Left lung (tissue), 10 donors: ENCODE results near the gene FAAP20. TPM values are rescaled to one million over a fixed set of nuclear protein-coding genes. Genes with fewer than 3 reads are reported as not detected.

ENCODE experiments used
- ATAC-seq: fragments of 200-7000 bp; cut with Tn5 transposase; one replicate; pipeline ENCODE4 v1.9.1; 2020; ENCODE audit warnings: moderate library complexity
- DNase-seq, 4 donors: peaks; one replicate each; pipeline ENCODE4 v3.0.0-alpha.2; 2013 to 2020
- H3K27ac ChIP-seq, 2 donors: fragments of 200-600 bp; sonication (generic) in 1 of 2; one replicate each; pipeline versions ENCODE4 v1.5.0 to v1.8.0; 2020 to 2021
- H3K27me3 ChIP-seq, 2 donors: fragments of 200-600 bp; sonication (generic) in 1 of 2; one replicate each; pipeline versions ENCODE4 v1.5.0 to v1.8.0; 2020 to 2021
- H3K36me3 ChIP-seq, 2 donors: fragments of 200-600 bp; sonication (generic) in 1 of 2; one replicate each; pipeline versions ENCODE4 v1.5.0 to v1.8.0; 2020 to 2021
- H3K4me1 ChIP-seq, 2 donors: fragments of 200-600 bp; one replicate each; pipeline ENCODE4 v1.8.0; 2021
- H3K4me3 ChIP-seq, 2 donors: fragments of 200-600 bp; sonication (generic) in 1 of 2; one replicate each; pipeline versions ENCODE4 v1.5.0 to v1.8.0; 2020 to 2021; ENCODE audit warnings: mild to moderate bottlenecking in 1 of 2
- H3K9me3 ChIP-seq, 2 donors: fragments of 200-600 bp; sonication (generic) in 1 of 2; one replicate each; pipeline versions ENCODE4 v1.5.0 to v1.8.0; 2020 to 2021
- CTCF ChIP-seq, 2 donors: fragments of 200-600 bp; sonication (generic) in 1 of 2; IDR thresholded peaks; one replicate each; pipeline versions ENCODE4 v1.5.0 to v1.8.0; 2021; ENCODE audit warnings: antibody characterized with exemption in 2 of 2
- intact Hi-C, 2 donors: fragments of 100-400 bp; cut with DNase I; formaldehyde crosslinking; loops; one replicate each; pipeline versions ENCODE4 v1.11.2 to v1.14.2; 2022
- polyA plus RNA-seq, 6 donors: library from polyadenylated mRNA; unstranded; fragments of 120-200 nt; gene quantifications; one replicate each; pipeline ENCODE4 v1.2.1, GENCODE V29; 2013; ENCODE audit not compliant: insufficient read length in 6 of 6
- total RNA-seq, 2 donors: library from RNA; stranded (reverse); fragmentation: NEBNext Ultra II Directional; extraction: Animal tissue kit (Norgen Biotek cat#: 25700); gene quantifications; one replicate each; pipeline ENCODE4 v1.2.1, GENCODE V29; 2021
- donor health status: DM: no; HTN: yes; CAD: no.
- donor health status: DM: no; HTN: no; CAD: no.

FAAP20 gene
- total and polyA plus RNA-seq, 8 donors: 29.5 to 69.7 (median 45.8) TPM

- Histone ChIP-seq H3K27ac (peak overlapping the region; percentile 71 to 84), H3K4me3 (no peak overlapping the region), H3K4me1 (peaks cover 25 to 59% of the 10 kb centered on the region in 2 donors), H3K27me3 (no peaks in the 10 kb centered on the region), H3K36me3 (no peaks in the 10 kb centered on the region), H3K9me3 (no peaks in the 10 kb centered on the region)
- intact Hi-C loops: no loop called here
- ATAC-seq (no peak), DNase-seq (no peak)
- no peak for TF ChIP-seq CTCF (IDR thresholded peaks at IDR 0.05)
These were observed 12.4 kb upstream of the FAAP20 start for GRCh38 chr1:2206813-2207487.

DNA sequence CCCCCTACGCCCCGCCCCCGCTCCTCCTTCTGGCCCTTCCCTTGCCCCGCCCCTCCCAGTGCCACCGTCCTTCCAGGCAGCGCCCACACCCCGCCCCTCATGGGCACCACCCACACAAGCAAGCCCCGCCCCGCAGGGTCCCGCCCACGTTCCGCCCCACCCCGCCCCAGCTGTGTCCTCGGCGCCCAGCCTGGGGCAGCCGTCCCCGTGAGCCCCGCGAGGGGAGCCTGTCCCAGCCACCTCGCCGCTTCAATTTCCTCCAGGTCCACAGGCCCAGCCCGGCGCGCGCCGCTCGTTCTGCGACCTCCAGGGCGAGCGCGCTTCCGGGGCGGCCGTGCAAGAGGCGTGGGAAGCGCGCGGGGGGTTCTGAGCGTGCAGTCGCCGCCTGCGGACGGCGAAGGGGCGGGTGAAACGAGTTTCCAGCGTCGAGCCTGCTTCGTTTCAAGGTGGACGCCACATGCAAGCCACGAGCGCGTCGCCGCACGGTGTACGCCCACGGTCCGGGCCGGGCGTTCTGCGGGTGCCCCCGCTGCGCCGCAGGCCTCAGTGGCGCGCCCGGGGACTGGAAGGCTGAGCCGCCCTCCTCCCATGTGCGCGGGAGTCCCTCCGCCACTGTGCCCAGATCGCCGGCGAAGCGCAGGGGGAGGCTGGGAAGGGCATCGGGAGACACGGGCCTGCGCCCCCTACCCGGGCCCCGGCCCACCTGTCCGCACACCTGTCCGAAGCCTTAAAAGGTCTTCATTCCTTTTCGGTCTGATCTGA, 10.8 kb upstream of the FAAP20 start:
- Histone ChIP-seq H3K4me3 (peak overlapping the region; percentile 37 to 55), H3K9me3 (no peaks in the 10 kb centered on the region), H3K4me1 (peaks cover 24 to 59% of the 10 kb centered on the region in 2 donors), H3K27me3 (no peaks in the 10 kb centered on the region), H3K27ac (peak overlapping the region; percentile 79 to 83), H3K36me3 (no peaks in the 10 kb centered on the region)
- TF ChIP-seq CTCF (IDR thresholded peaks at IDR 0.05): no peak
- DNase-seq: peak; percentile 88 to 99 (median 98)
- intact Hi-C loops: no loop called here
- peak; percentile 84 for ATAC-seq

- Histone ChIP-seq H3K27me3 (no peaks in the 10 kb centered on the region), H3K9me3 (no peaks in the 10 kb centered on the region), H3K4me3 (peak overlapping the region; percentile 33 to 55), H3K27ac (peak overlapping the region; percentile 78 to 84), H3K36me3 (no peaks in the 10 kb centered on the region), H3K4me1 (peaks cover 24 to 66% of the 10 kb centered on the region in 2 donors)
- TF ChIP-seq CTCF (IDR thresholded peaks at IDR 0.05): no peak
- intact Hi-C loops: no loop called here
- ATAC-seq: peak; percentile 62
- DNase-seq: peak; percentile 66 to 93 (median 89)
These were observed 10.0 kb upstream of the FAAP20 start for GRCh38 chr1:2204415-2205190.

DNA sequence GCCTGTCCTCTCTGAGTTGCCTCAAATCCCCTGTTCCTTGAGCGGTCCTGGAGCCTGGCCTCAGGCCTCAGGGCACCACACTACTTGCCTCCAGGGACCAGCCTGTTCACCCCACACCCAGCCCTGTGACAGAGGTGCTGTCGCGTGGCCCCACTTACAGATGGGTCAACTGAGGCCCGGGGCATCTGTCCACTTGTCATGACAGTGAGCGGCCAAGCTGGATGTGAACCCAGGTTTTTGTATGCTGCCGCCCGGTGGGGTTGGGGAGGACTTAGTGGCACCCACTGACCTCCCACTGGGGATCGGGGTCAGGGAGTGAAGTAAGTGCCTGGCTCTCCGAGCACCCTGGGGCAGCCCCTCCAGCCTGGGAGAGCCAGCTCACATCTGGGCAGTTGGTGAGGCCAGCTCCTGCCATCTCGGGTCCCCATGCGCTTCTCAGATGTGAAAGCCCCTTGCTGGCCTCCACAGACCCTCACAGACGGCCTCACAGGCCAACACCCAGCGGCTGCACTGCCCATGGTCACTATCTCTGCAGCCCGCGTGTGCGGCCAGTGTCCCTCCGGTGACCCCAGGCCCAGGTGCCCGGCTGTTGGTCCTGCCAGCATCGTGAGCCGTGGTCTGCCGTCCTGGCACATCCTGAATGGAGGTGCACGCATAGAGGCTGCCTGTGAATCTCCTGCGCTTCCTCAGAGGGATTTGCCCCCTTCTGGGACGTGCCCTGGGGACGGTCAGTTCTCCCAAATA, 9.3 kb upstream of the FAAP20 start:
- DNase-seq (peak in 1 of 4 donors; percentile 83), ATAC-seq (no peak)
- Histone ChIP-seq H3K27ac (peak overlapping the region; percentile 78 to 84), H3K27me3 (no peaks in the 10 kb centered on the region), H3K4me3 (peak overlapping the region; percentile 33 to 43), H3K36me3 (no peaks in the 10 kb centered on the region), H3K9me3 (no peaks in the 10 kb centered on the region), H3K4me1 (peaks cover 24 to 66% of the 10 kb centered on the region in 2 donors)
- intact Hi-C loops: no loop called here
- no peak for TF ChIP-seq CTCF (IDR thresholded peaks at IDR 0.05)
